A549 (cell line): ENCODE measurements around the gene CSNK1D. TPM values are rescaled to one million over a fixed set of nuclear protein-coding genes. Genes with fewer than 3 reads are reported as not detected.

ENCODE experiments used
- CBX8 ChIP-seq: fragments of 200-600 bp; sonication (generic); IDR thresholded peaks from 2 replicates; pipeline ENCODE4 v1.6.1; 2016
- CHD2 ChIP-seq: fragments of 150-350 bp; IDR thresholded peaks from 2 replicates; pipeline ENCODE4 v1.6.1; 2014; ENCODE audit warnings: low read length; ENCODE audit not compliant: partially characterized antibody
- CHD4 ChIP-seq: fragments of 200-600 bp; sonication (generic); IDR thresholded peaks from 2 replicates; pipeline ENCODE4 v1.6.1; 2016; ENCODE audit warnings: antibody characterized with exemption, mild to moderate bottlenecking, borderline replicate concordance
- EHF ChIP-seq: fragments of 250-450 bp; sonication (Bioruptor Pico); IDR thresholded peaks from 2 replicates; pipeline ENCODE4 v1.5.0; 2020; ENCODE audit warnings: mild to moderate bottlenecking
- EHMT2 ChIP-seq: fragments of 200-600 bp; sonication (generic); IDR thresholded peaks from 2 replicates; pipeline ENCODE4 v1.6.1; 2016; ENCODE audit warnings: antibody characterized with exemption, low read depth, mild to moderate bottlenecking, moderate library complexity
- EP300 ChIP-seq, 2 experiments: fragments of >200 bp; sonication (Bioruptor Twin); formaldehyde crosslinking; IDR thresholded peaks; 2 replicates in 1 of 2; 3 replicates in 1 of 2; pipeline ENCODE4 v1.6.1; 2016 to 2017
- ESRRA ChIP-seq: fragments of 150-350 bp; IDR thresholded peaks from 2 replicates; pipeline ENCODE4 v1.6.1; 2014; ENCODE audit warnings: mild to moderate bottlenecking, low read length, borderline replicate concordance
- FOSB ChIP-seq: fragments of 250-450 bp; sonication (Bioruptor Pico); IDR thresholded peaks from 2 replicates; pipeline ENCODE4 v1.5.0; 2020; ENCODE audit warnings: mild to moderate bottlenecking, moderate library complexity
- FOSL2 ChIP-seq, 2 experiments: fragments of 450-650 bp in 1 of 2; fragments of >200 bp in 1 of 2; sonication (Bioruptor Twin) in 1 of 2; formaldehyde crosslinking; IDR thresholded peaks; 2 replicates each; pipeline versions ENCODE4 v1.5.0 to v1.6.1; 2016 to 2020; ENCODE audit warnings: mild to moderate bottlenecking in 1 of 2, moderate library complexity in 1 of 2
- FOXS1 ChIP-seq: fragments of 250-450 bp; sonication (Bioruptor Pico); IDR thresholded peaks from 2 replicates; pipeline ENCODE4 v1.5.0; 2020; ENCODE audit warnings: mild to moderate bottlenecking, moderate library complexity
- HDAC2 ChIP-seq: fragments of 200-600 bp; sonication (generic); IDR thresholded peaks from 2 replicates; pipeline ENCODE4 v1.6.1; 2016
- HEYL ChIP-seq: fragments of 250-450 bp; sonication (Bioruptor Pico); IDR thresholded peaks from 2 replicates; pipeline ENCODE4 v1.8.0; 2021; ENCODE audit warnings: mild to moderate bottlenecking, moderate library complexity
- HOXA7 ChIP-seq: fragments of 250-450 bp; sonication (Bioruptor Pico); IDR thresholded peaks from 2 replicates; pipeline ENCODE4 v1.5.0; 2020; ENCODE audit warnings: mild to moderate bottlenecking, moderate library complexity
- JUN ChIP-seq, 2 experiments: fragments of >200 bp; sonication (Bioruptor Twin); formaldehyde crosslinking; IDR thresholded peaks; 2 replicates in 1 of 2; 3 replicates in 1 of 2; pipeline ENCODE4 v1.6.1; 2016 to 2017
- JUNB ChIP-seq: fragments of >200 bp; sonication (Bioruptor Twin); formaldehyde crosslinking; IDR thresholded peaks from 2 replicates; pipeline ENCODE4 v1.6.1; 2016
- MYC ChIP-seq: IDR thresholded peaks from 2 replicates; pipeline ENCODE4 v1.6.1; 2012; ENCODE audit warnings: mild to moderate bottlenecking, inconsistent platforms, low read length, improper control_type of control experiment, borderline replicate concordance
- NFE2L2 ChIP-seq: fragments of 150-350 bp; conservative IDR thresholded peaks from 2 replicates; pipeline ENCODE4 v1.6.1; 2014; ENCODE audit warnings: low read length
- NPAS2 ChIP-seq: fragments of 250-450 bp; sonication (Bioruptor Pico); IDR thresholded peaks from 2 replicates; pipeline ENCODE4 v1.8.0; 2022; ENCODE audit warnings: mild to moderate bottlenecking, moderate library complexity, borderline replicate concordance
- POLR2AphosphoS2 ChIP-seq: conservative IDR thresholded peaks from 2 replicates; pipeline ENCODE4 v1.6.1; 2012; ENCODE audit warnings: low read length, improper control_type of control experiment, inconsistent platforms
- RAD21 ChIP-seq, 2 experiments: fragments of >200 bp in 1 of 2; sonication (Bioruptor Twin) in 1 of 2; formaldehyde crosslinking in 1 of 2; IDR thresholded peaks in 1 of 2; conservative IDR thresholded peaks in 1 of 2; 2 replicates in 1 of 2; 3 replicates in 1 of 2; pipeline ENCODE4 v1.6.1; 2012 to 2018; ENCODE audit warnings: inconsistent platforms in 1 of 2
- RNF2 ChIP-seq: fragments of 200-600 bp; sonication (generic); IDR thresholded peaks from 2 replicates; pipeline ENCODE4 v1.6.1; 2016; ENCODE audit warnings: low read depth, mild to moderate bottlenecking, antibody characterized with exemption, moderate library complexity, borderline replicate concordance
- SMC3 ChIP-seq: fragments of >200 bp; sonication (Bioruptor Twin); formaldehyde crosslinking; IDR thresholded peaks from 3 replicates; pipeline ENCODE4 v1.6.1; 2018; ENCODE audit warnings: inconsistent platforms
- TFCP2L1 ChIP-seq: fragments of 250-450 bp; sonication (Bioruptor Pico); IDR thresholded peaks from 2 replicates; pipeline ENCODE4 v1.5.0; 2021; ENCODE audit warnings: mild to moderate bottlenecking
- TP53 ChIP-seq: fragments of 250-450 bp; sonication (Bioruptor Pico); IDR thresholded peaks from 2 replicates; pipeline ENCODE4 v1.5.0; 2021; ENCODE audit warnings: mild to moderate bottlenecking, moderate library complexity
- ZC3H11A ChIP-seq: fragments of 450-650 bp; IDR thresholded peaks from 2 replicates; pipeline ENCODE4 v1.6.1; 2014; ENCODE audit warnings: antibody characterized with exemption, mild to moderate bottlenecking
- ZFP36 ChIP-seq: fragments of 450-650 bp; IDR thresholded peaks from 2 replicates; pipeline ENCODE4 v1.6.1; 2014; ENCODE audit warnings: borderline replicate concordance; ENCODE audit not compliant: partially characterized antibody
- ZSCAN20 ChIP-seq: fragments of 250-450 bp; sonication (Bioruptor Pico); IDR thresholded peaks from 2 replicates; pipeline ENCODE4 v1.8.0; 2022; ENCODE audit warnings: mild to moderate bottlenecking, moderate library complexity
- polyA plus RNA-seq, 4 experiments: library from polyadenylated mRNA; depleted of rRNA in 3 of 4; stranded (reverse); fragments of >200 nt; fragmentation: RNase III in 1 of 4; extraction: RNeasy Plus Mini Kit Qiagen cat#74134 plus additional on column Dnase treatment in 1 of 4; gene quantifications; 2 replicates in 3 of 4; 3 replicates in 1 of 4; pipeline ENCODE4 v1.2.3, GENCODE V29; 2011 to 2017
- TF ChIP-seq, protein P1 (sequence below): fragments of >200 bp; sonication (Bioruptor Twin); formaldehyde crosslinking; IDR thresholded peaks from 3 replicates; pipeline ENCODE4 v1.5.1; 2016
- TF ChIP-seq, protein P2 (sequence below): fragments of >200 bp; sonication (Bioruptor Twin); formaldehyde crosslinking; IDR thresholded peaks from 3 replicates; pipeline ENCODE4 v1.6.1; 2016
- TF ChIP-seq, protein P3 (sequence below): fragments of >200 bp; sonication (Bioruptor Twin); formaldehyde crosslinking; IDR thresholded peaks from 2 replicates; pipeline ENCODE4 v1.6.1; 2016
- TF ChIP-seq, protein P4 (sequence below): IDR thresholded peaks from 2 replicates; pipeline ENCODE4 v1.6.1; 2012
- TF ChIP-seq, protein P5 (sequence below): fragments of 250-450 bp; sonication (Bioruptor Pico); IDR thresholded peaks from 2 replicates; pipeline ENCODE4 v1.5.0; 2021; ENCODE audit warnings: mild to moderate bottlenecking, moderate library complexity, borderline replicate concordance
- TF ChIP-seq, protein P6 (sequence below): fragments of 250-450 bp; sonication (Bioruptor Pico); IDR thresholded peaks from 2 replicates; pipeline ENCODE4 v1.5.0; 2020; ENCODE audit warnings: low read depth, mild to moderate bottlenecking, moderate library complexity
- TF ChIP-seq, protein P7 (sequence below): IDR thresholded peaks from 2 replicates; pipeline ENCODE4 v1.6.1; 2012; ENCODE audit warnings: low read depth, borderline replicate concordance

CSNK1D gene
- polyA plus RNA-seq, 2 of the 4 experiments (the other 2 are of a cell fraction), result 130 to 163 TPM

DNA sequence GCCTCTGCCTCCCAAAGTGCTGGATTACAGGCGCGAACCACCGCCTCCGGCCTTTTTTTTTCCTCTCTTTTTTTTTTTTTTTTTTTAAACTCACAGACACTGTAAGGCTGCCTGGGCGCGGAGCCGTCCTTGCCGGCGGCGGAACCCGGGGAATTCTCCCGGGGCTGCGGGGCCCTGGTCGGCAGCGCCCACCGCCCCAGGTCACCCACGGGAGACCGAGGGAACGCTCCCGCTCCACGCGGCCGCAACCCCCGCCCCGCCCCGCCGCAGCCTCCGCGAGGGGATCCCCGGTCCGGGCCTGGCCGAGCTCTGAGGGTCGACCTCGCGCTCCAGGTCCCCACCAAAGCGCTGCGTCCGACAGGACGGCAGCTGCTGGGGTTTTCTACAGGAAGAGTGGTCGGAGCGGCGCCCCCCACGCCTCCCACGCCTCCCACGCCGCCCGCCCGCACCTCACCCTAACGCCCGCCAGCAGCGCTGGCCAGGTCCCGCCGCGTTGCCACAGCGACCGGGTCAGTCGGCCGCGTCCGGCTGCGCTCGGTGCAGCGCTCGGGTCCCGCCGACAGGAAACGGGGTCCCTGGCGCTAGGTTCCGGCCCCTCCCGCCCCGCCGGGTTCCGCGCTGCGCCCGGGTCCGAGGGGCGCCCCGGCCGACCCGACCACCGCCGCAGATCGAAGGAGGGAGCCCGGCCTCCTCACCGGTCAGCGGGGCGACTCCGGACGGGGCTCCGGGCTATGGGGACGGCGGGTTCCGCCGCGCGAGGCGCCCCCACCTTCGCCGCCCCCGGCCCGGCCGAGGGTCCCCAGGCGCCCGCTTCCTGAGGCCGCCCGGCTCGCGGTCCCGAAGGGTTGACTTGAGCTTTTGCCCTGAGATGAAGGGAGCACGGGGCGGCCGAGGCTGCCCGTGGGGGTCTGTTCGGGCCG, 60.9 kb downstream of the CSNK1D start, which contains the start of gene CCDC57 (continued):
- TF ChIP-seq, protein P1, sequence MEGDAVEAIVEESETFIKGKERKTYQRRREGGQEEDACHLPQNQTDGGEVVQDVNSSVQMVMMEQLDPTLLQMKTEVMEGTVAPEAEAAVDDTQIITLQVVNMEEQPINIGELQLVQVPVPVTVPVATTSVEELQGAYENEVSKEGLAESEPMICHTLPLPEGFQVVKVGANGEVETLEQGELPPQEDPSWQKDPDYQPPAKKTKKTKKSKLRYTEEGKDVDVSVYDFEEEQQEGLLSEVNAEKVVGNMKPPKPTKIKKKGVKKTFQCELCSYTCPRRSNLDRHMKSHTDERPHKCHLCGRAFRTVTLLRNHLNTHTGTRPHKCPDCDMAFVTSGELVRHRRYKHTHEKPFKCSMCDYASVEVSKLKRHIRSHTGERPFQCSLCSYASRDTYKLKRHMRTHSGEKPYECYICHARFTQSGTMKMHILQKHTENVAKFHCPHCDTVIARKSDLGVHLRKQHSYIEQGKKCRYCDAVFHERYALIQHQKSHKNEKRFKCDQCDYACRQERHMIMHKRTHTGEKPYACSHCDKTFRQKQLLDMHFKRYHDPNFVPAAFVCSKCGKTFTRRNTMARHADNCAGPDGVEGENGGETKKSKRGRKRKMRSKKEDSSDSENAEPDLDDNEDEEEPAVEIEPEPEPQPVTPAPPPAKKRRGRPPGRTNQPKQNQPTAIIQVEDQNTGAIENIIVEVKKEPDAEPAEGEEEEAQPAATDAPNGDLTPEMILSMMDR, result no peak
- no peak for TF ChIP-seq HDAC2
- TF ChIP-seq, protein P2, sequence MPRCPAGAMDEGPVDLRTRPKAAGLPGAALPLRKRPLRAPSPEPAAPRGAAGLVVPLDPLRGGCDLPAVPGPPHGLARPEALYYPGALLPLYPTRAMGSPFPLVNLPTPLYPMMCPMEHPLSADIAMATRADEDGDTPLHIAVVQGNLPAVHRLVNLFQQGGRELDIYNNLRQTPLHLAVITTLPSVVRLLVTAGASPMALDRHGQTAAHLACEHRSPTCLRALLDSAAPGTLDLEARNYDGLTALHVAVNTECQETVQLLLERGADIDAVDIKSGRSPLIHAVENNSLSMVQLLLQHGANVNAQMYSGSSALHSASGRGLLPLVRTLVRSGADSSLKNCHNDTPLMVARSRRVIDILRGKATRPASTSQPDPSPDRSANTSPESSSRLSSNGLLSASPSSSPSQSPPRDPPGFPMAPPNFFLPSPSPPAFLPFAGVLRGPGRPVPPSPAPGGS, result peak; percentile 74; the same call in 1 of the 3 replicates
- no peak for TF ChIP-seq NFE2L2
- TF ChIP-seq HEYL (CRISPR knock-in tag), result no peak
- TF ChIP-seq, protein P3, sequence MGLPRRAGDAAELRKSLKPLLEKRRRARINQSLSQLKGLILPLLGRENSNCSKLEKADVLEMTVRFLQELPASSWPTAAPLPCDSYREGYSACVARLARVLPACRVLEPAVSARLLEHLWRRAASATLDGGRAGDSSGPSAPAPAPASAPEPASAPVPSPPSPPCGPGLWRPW, result no peak
- TF ChIP-seq POLR2AphosphoS2, result no peak
- no peak; a peak in 1 of 5 replicates for TF ChIP-seq RAD21 (conservative IDR thresholded peaks at IDR 0.05 in 1 of 2, IDR thresholded peaks at IDR 0.05 in 1 of 2)
- TF ChIP-seq TP53 (CRISPR knock-in tag), result peak; percentile 54; the same call in 1 of the 2 replicates
- no peak for TF ChIP-seq FOSB (CRISPR knock-in tag)
- TF ChIP-seq, protein P4, sequence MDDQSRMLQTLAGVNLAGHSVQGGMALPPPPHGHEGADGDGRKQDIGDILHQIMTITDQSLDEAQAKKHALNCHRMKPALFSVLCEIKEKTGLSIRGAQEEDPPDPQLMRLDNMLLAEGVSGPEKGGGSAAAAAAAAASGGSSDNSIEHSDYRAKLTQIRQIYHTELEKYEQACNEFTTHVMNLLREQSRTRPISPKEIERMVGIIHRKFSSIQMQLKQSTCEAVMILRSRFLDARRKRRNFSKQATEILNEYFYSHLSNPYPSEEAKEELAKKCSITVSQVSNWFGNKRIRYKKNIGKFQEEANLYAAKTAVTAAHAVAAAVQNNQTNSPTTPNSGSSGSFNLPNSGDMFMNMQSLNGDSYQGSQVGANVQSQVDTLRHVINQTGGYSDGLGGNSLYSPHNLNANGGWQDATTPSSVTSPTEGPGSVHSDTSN, result peak; percentile 31; the same call in 1 of the 2 replicates
- no peak for TF ChIP-seq CBX8
- TF ChIP-seq, protein P5, sequence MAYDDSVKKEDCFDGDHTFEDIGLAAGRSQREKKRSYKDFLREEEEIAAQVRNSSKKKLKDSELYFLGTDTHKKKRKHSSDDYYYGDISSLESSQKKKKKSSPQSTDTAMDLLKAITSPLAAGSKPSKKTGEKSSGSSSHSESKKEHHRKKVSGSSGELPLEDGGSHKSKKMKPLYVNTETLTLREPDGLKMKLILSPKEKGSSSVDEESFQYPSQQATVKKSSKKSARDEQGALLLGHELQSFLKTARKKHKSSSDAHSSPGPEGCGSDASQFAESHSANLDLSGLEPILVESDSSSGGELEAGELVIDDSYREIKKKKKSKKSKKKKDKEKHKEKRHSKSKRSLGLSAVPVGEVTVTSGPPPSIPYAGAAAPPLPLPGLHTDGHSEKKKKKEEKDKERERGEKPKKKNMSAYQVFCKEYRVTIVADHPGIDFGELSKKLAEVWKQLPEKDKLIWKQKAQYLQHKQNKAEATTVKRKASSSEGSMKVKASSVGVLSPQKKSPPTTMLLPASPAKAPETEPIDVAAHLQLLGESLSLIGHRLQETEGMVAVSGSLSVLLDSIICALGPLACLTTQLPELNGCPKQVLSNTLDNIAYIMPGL (CRISPR knock-in tag), result peak; percentile 79; the same call in 1 of the 2 replicates
- TF ChIP-seq, protein P6, sequence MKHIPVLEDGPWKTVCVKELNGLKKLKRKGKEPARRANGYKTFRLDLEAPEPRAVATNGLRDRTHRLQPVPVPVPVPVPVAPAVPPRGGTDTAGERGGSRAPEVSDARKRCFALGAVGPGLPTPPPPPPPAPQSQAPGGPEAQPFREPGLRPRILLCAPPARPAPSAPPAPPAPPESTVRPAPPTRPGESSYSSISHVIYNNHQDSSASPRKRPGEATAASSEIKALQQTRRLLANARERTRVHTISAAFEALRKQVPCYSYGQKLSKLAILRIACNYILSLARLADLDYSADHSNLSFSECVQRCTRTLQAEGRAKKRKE (CRISPR knock-in tag), result no peak
- no peak for TF ChIP-seq EHF (CRISPR knock-in tag)
- TF ChIP-seq JUNB, result no peak
- no peak for TF ChIP-seq FOXS1 (CRISPR knock-in tag)
- no peak for TF ChIP-seq EP300 (IDR thresholded peaks at IDR 0.05)
- no peak for TF ChIP-seq CHD2
- TF ChIP-seq FOSL2 (IDR thresholded peaks at IDR 0.05), result no peak
- TF ChIP-seq FOSL2 (CRISPR knock-in tag; IDR thresholded peaks at IDR 0.05), result peak; percentile 36; the same call in 1 of the 2 replicates
- TF ChIP-seq RNF2, result no peak
- no peak for TF ChIP-seq CHD4
- TF ChIP-seq, protein P7, sequence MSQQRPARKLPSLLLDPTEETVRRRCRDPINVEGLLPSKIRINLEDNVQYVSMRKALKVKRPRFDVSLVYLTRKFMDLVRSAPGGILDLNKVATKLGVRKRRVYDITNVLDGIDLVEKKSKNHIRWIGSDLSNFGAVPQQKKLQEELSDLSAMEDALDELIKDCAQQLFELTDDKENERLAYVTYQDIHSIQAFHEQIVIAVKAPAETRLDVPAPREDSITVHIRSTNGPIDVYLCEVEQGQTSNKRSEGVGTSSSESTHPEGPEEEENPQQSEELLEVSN, result no peak
- TF ChIP-seq SMC3, result peak; percentile 20; the same call in 1 of the 3 replicates
- no peak for TF ChIP-seq NPAS2 (CRISPR knock-in tag)
- TF ChIP-seq HOXA7 (CRISPR knock-in tag), result no peak
- peak; percentile 37 to 94; a peak in 3 of 5 replicates for TF ChIP-seq JUN (IDR thresholded peaks at IDR 0.05)
- TF ChIP-seq MYC, result peak; percentile 67; the same call in 1 of the 2 replicates
- no peak for TF ChIP-seq EHMT2
- TF ChIP-seq ZSCAN20, result no peak
- TF ChIP-seq ESRRA, result no peak
- no peak for TF ChIP-seq TFCP2L1 (CRISPR knock-in tag)
- TF ChIP-seq ZFP36, result no peak
- TF ChIP-seq ZC3H11A, result no peak
